Measurements from ENCODE around the gene SP110. TPM values are rescaled to one million over a fixed set of nuclear protein-coding genes. Genes with fewer than 3 reads are reported as not detected.

The SP110 gene
- total RNA-seq, 2 donors from 2014 or later = 0.49 to 1.2 TPM

GRCh38 chr2:230160112-230160660, 59.6 kb downstream of the SP110 start:
- DNase-seq = peak; percentile 87
- Histone ChIP-seq H3K4me1 (ENCODE audit: control insufficient read depth, insufficient read depth, low read length) (no peaks in the 10 kb centered on the region), H3K36me3 (ENCODE audit: control insufficient read depth, insufficient read depth, low read length) (no peaks in the 10 kb centered on the region), H3K9ac (ENCODE audit: extremely low read depth, low read length, poor library complexity, severe bottlenecking) (no peak overlapping the region), H3K27me3 (ENCODE audit: control insufficient read depth, insufficient read depth, low read length, poor library complexity, severe bottlenecking) (no peaks in the 10 kb centered on the region), H3K27ac (ENCODE audit: low read depth, low read length) (no peak overlapping the region), H3K9me3 (ENCODE audit: control insufficient read depth, low read length) (peaks cover 6% of the 10 kb centered on the region), H3K4me3 (ENCODE audit: low read length) (no peak overlapping the region)
- H3K27me3 Mint-ChIP-seq (ENCODE audit: insufficient read depth) = peaks cover 2% of the 10 kb centered on the region
- H3K36me3 Mint-ChIP-seq (ENCODE audit: low read depth) = no peaks in the 10 kb centered on the region
- WGBS, 2 experiments (ENCODE audit: insufficient coverage in 1 of 2, insufficient read length in 1 of 2) = 71 to 83% methylated on average over 5 to 11 of the region's 11 CpGs
- no peak overlapping the region for H3K4me3 Mint-ChIP-seq
- peaks cover 3% of the 10 kb centered on the region for H3K9me3 Mint-ChIP-seq
- peak; percentile 83 for TF ChIP-seq CTCF (conservative IDR thresholded peaks at IDR 0.05)
- no peak overlapping the region for H3K27ac Mint-ChIP-seq
- no peaks in the 10 kb centered on the region for H3K4me1 Mint-ChIP-seq

- no peak for DNase-seq
- H3K9me3 Mint-ChIP-seq = peaks cover 3% of the 10 kb centered on the region
- TF ChIP-seq CTCF (conservative IDR thresholded peaks at IDR 0.05) = no peak
- H3K4me1 ChIP-seq (ENCODE audit: control insufficient read depth, insufficient read depth, low read length) = no peaks in the 10 kb centered on the region
- no peak overlapping the region for H3K27ac ChIP-seq (ENCODE audit: low read depth, low read length)
- H3K9me3 ChIP-seq (ENCODE audit: control insufficient read depth, low read length) = peaks cover 6% of the 10 kb centered on the region
- no peaks in the 10 kb centered on the region for H3K4me1 Mint-ChIP-seq
- H3K36me3 Mint-ChIP-seq (ENCODE audit: low read depth) = no peaks in the 10 kb centered on the region
- H3K36me3 ChIP-seq (ENCODE audit: control insufficient read depth, insufficient read depth, low read length) = no peaks in the 10 kb centered on the region
- H3K9ac ChIP-seq (ENCODE audit: extremely low read depth, low read length, poor library complexity, severe bottlenecking) = no peak overlapping the region
- 90 to 94% methylated on average over 5 of the region's 5 CpGs for WGBS, 2 experiments (ENCODE audit: insufficient coverage in 1 of 2, insufficient read length in 1 of 2)
- peaks cover 2% of the 10 kb centered on the region for H3K27me3 Mint-ChIP-seq (ENCODE audit: insufficient read depth)
- H3K27ac Mint-ChIP-seq = no peak overlapping the region
- H3K4me3 Mint-ChIP-seq = no peak overlapping the region
- H3K4me3 ChIP-seq (ENCODE audit: low read length) = no peak overlapping the region
- H3K27me3 ChIP-seq (ENCODE audit: control insufficient read depth, insufficient read depth, low read length, poor library complexity, severe bottlenecking) = no peaks in the 10 kb centered on the region
These were observed 61.3 kb downstream of the SP110 start for GRCh38 chr2:230158468-230158867.

GRCh38 chr2:230156782-230157699, 62.7 kb downstream of the SP110 start:
- Mint-ChIP-seq H3K27me3 (ENCODE audit: insufficient read depth) (peaks cover 2% of the 10 kb centered on the region), H3K4me1 (no peaks in the 10 kb centered on the region), H3K36me3 (ENCODE audit: low read depth) (no peaks in the 10 kb centered on the region), H3K4me3 (no peak overlapping the region), H3K9me3 (peaks cover 8% of the 10 kb centered on the region), H3K27ac (no peak overlapping the region)
- Histone ChIP-seq H3K27ac (ENCODE audit: low read depth, low read length) (no peak overlapping the region), H3K9ac (ENCODE audit: extremely low read depth, low read length, poor library complexity, severe bottlenecking) (no peak overlapping the region), H3K36me3 (ENCODE audit: control insufficient read depth, insufficient read depth, low read length) (no peaks in the 10 kb centered on the region), H3K9me3 (ENCODE audit: control insufficient read depth, low read length) (peaks cover 6% of the 10 kb centered on the region), H3K27me3 (ENCODE audit: control insufficient read depth, insufficient read depth, low read length, poor library complexity, severe bottlenecking) (no peaks in the 10 kb centered on the region), H3K4me3 (ENCODE audit: low read length) (no peak overlapping the region), H3K4me1 (ENCODE audit: control insufficient read depth, insufficient read depth, low read length) (no peaks in the 10 kb centered on the region)
- no peak for DNase-seq
- TF ChIP-seq CTCF (conservative IDR thresholded peaks at IDR 0.05) = no peak
- 89 to 93% methylated on average over 18 to 25 of the region's 25 CpGs for WGBS, 2 experiments (ENCODE audit: insufficient coverage in 1 of 2, insufficient read length in 1 of 2)
